NCI-H2081 (cell line): ENCODE measurements around the gene CDK5RAP2.
"Not testable (repeated sequence)": the region's sequence is repeated elsewhere in the genome, so short reads cannot be mapped to it uniquely, and the experiment has no call there.

Experiments
- DNase-seq, 2 experiments: peaks; one replicate each; lab custom pipeline; 2025; lab: John Stamatoyannopoulos, UW

Gene CDK5RAP2

GRCh38 chr9:120465685-120466407, 114.1 kb downstream of the CDK5RAP2 start:
- no peak for DNase-seq

DNA sequence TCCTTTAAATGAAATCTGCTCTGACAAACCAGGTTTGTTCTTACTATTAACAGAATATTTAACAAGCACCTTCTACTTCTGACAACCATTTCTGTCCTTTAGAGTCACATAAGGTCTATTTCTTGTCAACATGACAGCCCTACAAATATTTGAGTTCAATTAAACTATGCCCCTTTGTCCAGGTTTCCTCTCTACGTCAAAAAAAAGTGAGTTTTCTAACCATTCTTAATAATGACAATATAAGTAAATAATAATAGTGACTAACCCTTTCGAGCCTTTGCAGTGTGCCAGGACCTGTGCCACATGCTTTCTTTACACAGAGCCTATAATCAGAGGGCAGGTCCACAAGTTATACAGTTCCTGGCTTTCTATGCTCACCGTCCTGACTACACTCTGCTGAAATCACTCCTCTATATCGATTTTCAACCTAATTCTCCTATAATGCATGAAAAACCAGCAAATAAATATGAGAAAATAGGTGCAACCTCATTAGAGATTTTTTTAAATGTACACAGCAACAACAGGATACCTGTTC, 115.0 kb downstream of the CDK5RAP2 start:
- DNase-seq = no peak

DNA sequence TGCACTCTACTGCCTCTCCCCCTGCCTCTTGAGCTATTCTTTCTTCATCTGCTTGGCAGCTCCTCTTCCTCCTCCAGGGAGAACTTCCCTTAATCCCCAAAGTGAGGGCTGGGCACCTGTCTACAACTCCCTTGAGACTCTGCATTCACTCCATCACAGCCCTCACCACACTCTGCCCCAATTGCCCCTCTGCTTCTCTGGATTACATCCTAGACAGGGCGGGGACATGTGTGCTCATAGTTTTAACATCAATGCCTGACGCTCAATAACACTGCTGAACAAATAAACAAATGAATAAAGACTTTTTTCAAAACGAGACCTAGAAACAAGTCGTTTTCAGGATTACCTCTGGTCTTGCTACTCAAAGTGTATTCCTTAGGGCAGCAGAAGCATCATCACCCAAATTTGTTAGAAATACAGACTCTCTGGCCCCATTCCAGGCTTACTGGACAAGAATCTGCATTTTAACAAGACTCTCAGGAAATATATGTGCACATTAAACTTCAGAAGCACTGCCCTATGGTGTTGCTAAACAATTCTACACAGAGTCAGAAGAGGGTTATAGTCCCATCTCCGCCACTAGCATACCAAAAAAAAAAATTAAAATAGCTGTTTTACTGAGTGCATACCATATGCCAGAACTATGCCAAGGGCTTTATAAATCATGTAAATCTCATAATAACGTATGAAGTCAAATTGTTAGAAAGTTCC, 115.6 kb downstream of the CDK5RAP2 start:
- no peak for DNase-seq

DNA sequence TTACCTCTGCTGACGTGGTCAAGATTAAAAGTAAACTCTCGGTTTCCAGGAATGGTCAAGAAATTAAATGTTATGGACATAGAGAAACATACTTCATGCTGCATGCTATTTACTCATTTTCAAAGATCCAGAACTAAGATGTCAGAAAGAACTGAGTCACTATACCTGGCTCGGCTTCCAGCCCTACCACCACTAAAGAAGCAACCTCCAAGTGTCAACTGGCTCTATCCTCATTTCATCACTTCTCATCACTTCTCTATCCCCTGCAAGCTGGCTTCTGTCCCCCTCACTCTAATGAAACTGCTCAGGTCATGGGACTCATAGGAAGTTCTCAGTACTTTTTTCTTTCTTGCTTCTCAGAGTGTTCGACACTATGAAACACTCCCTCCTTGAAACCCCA, 116.2 kb downstream of the CDK5RAP2 start:
- no peak for DNase-seq

DNA sequence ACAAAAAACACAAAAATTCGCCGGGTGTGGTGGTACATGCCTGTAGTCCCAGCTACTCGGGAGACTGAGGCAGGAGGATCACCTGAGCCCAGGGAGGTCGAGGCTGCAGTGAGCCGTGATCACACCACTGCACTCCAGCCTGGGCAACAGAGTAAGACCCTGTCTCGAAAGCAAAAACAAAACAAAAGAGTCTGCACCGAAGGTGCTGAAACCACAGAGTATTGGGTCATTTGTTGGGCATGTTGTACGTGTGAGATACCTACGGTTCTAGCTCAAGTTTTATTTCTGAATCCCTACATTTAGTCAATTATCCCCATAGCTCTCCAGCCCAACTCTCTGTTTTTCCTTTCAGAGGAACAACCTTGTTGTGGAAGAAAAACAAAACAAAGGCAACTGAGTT, 118.3 kb downstream of the CDK5RAP2 start:
- DNase-seq = not testable (repeated sequence)

- no peak for DNase-seq
Observed at GRCh38 chr9:120456218-120456617, 123.7 kb downstream of the CDK5RAP2 start.

DNA sequence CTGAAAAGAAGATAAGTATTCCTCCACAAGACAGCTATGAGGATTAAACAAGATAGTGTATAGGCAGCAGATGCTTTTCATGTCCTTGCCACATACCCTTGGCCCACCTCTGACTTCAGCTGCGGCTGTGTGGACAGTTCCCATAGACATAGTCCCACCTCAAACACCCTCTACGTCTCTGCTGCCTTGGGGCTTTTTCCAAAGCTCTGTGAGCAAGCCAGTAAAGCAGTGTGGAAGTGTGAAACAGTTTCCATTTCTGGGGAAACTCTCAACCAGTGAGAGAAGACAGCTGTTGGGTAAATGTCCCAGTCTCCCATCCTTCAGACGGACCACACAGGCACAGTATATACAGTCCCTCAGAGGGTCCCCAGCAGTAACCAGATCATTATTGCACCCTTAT, 125.5 kb downstream of the CDK5RAP2 start:
- no peak for DNase-seq

DNA sequence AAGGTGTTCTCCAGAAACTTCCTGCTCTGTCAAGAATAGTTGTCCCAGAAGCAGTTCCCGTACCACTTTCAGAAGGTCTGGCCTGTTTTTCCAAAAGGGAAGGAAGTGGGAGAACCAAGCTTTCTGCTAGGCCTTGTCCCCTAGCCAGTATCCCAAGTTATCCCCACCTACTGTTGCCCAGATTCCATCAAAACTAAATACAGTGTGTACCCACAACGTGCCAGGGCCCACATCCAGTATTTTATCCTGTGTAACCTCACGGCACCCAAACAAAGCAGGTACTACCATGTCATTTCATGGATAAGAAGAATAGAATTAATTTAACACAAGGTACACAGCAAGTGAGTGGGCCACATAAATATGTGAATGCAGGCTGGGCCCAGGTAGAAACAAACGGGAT, 126.2 kb downstream of the CDK5RAP2 start:
- no peak for DNase-seq

GRCh38 chr9:120452631-120453030, 127.3 kb downstream of the CDK5RAP2 start:
- DNase-seq = no peak

DNA sequence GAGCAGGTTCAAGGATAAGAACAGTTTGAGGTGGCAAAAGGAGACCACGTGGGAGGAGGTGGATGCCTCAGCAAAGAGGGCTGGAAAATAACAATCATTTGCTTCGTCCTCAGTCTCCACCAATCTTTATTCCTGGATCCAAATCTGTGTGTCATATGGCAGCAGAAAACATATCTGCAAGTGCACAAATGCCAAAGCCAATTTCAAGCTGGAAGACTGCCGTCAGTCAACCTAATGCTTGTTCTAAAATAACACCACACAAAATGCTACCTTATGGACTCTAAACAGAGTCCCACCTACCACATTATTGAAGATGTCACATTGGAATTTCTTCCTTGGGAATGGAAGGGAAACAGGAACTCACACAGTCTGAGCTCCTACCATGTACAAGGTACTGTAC, 129.1 kb downstream of the CDK5RAP2 start:
- no peak for DNase-seq

- no peak for DNase-seq
Observed at GRCh38 chr9:120449566-120449965, 130.4 kb downstream of the CDK5RAP2 start.

DNA sequence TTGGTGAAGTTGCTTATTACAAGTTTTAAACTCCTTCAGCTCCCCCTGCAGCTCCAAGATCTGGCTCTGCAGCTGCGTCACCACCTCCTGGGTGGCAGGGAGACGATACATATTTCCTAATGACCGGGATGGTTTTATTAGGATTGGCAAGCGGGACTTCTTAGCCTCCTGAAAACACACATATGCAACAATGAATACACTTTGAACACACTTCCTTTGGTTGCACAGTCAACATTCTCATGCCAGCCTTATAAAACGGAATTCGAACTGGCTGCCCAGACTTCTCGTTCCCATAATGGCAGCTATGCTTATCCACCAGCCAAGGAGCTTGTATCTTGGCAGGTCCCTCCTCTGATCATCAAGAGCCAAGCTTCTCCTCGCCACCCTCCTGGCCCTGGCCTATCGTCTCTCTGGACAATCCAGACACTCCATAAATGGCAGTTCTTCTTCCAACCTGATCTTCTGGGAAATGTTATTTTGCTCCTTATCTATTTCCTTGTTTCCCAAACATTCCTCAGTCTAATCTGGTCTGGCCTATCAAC, 131.9 kb downstream of the CDK5RAP2 start:
- DNase-seq = no peak

GRCh38 chr9:120446671-120447070, 133.3 kb downstream of the CDK5RAP2 start:
- DNase-seq = no peak

GRCh38 chr9:120443976-120444375, 136.0 kb downstream of the CDK5RAP2 start:
- no peak for DNase-seq

DNA sequence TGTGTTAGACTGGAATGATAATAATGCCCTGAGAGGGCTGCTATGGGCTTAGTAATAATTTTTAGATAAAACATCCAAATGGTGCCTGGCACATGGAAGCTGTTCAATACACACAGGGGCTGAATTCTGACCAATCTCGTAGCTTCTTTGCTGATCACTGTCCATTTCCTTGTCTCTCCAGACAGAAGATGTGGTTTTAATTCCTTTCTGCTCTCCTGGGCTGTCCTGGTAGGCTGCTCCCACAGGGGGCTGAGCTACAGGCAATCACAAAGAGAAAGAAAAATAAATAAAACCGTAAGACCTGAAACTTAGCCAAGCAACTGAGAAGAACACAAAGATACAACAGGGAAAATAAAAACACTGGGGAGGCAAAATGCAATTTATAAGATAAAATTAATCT, 136.5 kb downstream of the CDK5RAP2 start:
- no peak for DNase-seq

DNA sequence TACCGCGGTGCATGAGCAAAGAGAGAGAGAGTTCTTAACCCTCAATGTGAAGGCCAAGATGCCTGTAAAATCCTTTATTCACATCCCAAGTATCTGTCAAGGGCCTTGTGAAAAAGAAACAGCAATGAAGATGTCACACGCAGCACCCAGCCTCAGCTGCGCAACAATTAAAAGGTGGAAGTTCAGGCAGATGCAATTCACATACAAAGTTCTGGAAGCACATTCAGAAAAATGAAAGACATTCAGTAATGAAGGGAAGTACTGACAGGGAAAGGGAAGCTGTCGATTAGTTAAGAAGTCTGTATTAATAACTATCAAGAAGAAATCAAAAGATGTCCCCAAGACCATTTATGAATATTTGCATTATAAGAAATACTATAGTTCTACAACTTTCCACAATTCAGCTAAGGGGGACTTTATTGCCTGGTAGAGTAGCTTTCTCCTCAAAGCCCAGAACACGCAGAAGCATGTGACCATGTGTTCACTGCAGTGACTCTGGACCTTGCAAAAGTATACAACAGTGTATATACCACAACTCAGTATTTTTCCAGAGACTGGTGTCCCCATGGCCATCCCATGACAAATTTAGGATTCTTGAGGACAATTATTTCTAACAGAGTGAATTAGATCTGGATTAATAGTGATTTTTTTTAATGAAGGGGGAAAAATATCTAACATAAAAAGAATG, 137.5 kb downstream of the CDK5RAP2 start:
- DNase-seq = no peak

DNA sequence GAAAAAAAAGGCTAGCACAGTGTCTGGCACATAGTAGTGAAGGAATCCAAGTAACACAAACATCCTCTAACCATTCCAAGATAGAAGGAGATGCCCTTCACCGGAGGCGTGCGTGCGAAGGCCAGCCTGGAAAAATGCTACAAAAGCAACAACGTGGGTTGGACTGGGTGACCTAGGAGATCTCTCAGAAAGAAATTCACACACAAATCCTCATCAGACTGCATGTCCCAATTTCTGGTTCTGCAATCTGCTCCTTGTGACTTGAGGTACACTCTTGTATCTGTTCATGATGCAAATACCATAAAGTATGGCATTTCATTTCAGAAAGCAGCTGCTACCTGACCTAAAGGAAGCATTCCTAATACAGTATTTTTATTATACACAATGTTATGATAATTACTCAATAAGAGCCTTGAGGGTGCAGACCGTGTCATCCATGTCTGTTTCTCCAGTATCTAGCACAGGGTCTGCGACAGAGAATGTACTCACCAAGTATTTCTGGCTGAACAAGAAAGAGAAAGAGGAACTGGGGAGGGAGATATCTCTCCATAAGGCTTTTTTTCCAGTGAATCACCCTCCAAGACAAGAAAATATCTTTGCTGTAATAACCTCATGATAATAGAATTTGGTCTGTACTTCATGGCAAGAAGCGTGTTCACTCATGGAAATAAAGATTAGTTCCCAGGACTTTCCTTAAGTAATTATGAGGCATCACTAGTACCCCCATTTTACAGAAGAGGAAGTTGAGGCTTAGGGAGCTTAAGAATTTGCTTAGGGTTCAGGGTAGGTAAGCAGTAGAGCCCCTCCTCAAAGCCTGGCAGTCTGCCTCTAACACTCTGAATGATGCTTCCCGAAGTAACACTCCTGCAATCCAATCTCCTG, 138.3 kb downstream of the CDK5RAP2 start:
- DNase-seq = no peak

- no peak for DNase-seq
Observed at GRCh38 chr9:120440791-120441190, 139.2 kb downstream of the CDK5RAP2 start.

- no peak for DNase-seq
Observed at GRCh38 chr9:120439926-120440325, 140.0 kb downstream of the CDK5RAP2 start.

- DNase-seq = peak; percentile 45 to 66
Observed at GRCh38 chr9:120438836-120439546, 141.0 kb downstream of the CDK5RAP2 start.

- peak in 1 of 2 experiments; percentile 26 for DNase-seq
Observed at GRCh38 chr9:120438111-120438510, 141.9 kb downstream of the CDK5RAP2 start.
